ENCODE data around the gene MAPK11.

MAPK11 gene

DNA sequence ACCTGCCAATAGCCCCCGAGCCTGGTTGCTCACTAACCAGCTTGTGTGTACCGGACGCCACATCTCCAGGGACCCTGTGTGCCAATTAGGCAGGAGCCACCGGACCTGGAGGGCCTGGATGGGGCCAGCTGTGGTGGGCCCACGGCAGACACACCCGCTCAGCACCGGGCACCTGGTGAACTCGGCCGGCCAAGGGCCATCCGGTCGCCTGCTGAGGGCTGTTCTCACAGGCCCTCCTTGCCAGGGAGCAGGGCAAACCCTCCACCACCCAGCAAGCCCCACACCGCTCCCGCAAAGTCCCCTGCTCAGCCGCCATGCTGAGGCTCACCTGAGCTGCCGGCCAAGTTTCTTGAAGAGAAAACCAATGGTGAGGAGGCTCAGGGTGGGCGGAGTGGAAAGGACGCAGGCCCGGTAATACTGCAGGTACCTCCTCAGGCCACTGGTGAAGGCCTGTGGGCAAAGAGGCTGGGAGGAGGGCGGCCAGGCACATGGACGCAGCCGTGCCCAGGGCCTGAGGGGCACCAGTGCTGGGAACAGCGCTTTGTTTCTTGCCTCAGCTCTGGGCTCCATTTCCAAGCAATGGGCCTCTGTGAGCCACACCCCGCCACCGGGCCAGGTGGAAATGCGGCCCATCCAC is 42.5 kb downstream of the MAPK11 start:
- TF ChIP-seq TOX (CRISPR knock-in tag; IDR thresholded peaks at IDR 0.05; ENCODE audit: borderline replicate concordance), result no peak
- TF ChIP-seq ZNF565 (CRISPR knock-in tag; conservative IDR thresholded peaks at IDR 0.05; ENCODE audit: low read depth), result no peak
- no peak for TF ChIP-seq OSR1 (CRISPR knock-in tag; IDR thresholded peaks at IDR 0.05)
- no peak for TF ChIP-seq GLIS3 (CRISPR knock-in tag; IDR thresholded peaks at IDR 0.05)
- no peak for TF ChIP-seq TCF4 (CRISPR knock-in tag; IDR thresholded peaks at IDR 0.05; ENCODE audit: borderline replicate concordance)
- TF ChIP-seq ZFP3 (CRISPR knock-in tag; IDR thresholded peaks at IDR 0.05), result no peak
- TF ChIP-seq PPARA (CRISPR knock-in tag; IDR thresholded peaks at IDR 0.05; ENCODE audit: borderline replicate concordance), result no peak
- TF ChIP-seq BACH2 (CRISPR knock-in tag; IDR thresholded peaks at IDR 0.05; ENCODE audit: borderline replicate concordance), result no peak
- TF ChIP-seq CSDC2 (CRISPR knock-in tag; IDR thresholded peaks at IDR 0.05), result no peak
- no peak for TF ChIP-seq ARNTL (CRISPR knock-in tag; IDR thresholded peaks at IDR 0.05; ENCODE audit: borderline replicate concordance, low read depth)
- TF ChIP-seq, protein P1, sequence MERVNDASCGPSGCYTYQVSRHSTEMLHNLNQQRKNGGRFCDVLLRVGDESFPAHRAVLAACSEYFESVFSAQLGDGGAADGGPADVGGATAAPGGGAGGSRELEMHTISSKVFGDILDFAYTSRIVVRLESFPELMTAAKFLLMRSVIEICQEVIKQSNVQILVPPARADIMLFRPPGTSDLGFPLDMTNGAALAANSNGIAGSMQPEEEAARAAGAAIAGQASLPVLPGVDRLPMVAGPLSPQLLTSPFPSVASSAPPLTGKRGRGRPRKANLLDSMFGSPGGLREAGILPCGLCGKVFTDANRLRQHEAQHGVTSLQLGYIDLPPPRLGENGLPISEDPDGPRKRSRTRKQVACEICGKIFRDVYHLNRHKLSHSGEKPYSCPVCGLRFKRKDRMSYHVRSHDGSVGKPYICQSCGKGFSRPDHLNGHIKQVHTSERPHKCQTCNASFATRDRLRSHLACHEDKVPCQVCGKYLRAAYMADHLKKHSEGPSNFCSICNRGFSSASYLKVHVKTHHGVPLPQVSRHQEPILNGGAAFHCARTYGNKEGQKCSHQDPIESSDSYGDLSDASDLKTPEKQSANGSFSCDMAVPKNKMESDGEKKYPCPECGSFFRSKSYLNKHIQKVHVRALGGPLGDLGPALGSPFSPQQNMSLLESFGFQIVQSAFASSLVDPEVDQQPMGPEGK (CRISPR knock-in tag; IDR thresholded peaks at IDR 0.05; ENCODE audit: borderline replicate concordance), result no peak
- TF ChIP-seq, protein P2, sequence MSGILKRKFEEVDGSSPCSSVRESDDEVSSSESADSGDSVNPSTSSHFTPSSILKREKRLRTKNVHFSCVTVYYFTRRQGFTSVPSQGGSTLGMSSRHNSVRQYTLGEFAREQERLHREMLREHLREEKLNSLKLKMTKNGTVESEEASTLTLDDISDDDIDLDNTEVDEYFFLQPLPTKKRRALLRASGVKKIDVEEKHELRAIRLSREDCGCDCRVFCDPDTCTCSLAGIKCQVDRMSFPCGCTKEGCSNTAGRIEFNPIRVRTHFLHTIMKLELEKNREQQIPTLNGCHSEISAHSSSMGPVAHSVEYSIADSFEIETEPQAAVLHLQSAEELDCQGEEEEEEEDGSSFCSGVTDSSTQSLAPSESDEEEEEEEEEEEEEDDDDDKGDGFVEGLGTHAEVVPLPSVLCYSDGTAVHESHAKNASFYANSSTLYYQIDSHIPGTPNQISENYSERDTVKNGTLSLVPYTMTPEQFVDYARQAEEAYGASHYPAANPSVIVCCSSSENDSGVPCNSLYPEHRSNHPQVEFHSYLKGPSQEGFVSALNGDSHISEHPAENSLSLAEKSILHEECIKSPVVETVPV (CRISPR knock-in tag; IDR thresholded peaks at IDR 0.05), result no peak
- no peak for TF ChIP-seq RARB (CRISPR knock-in tag; IDR thresholded peaks at IDR 0.05)
- no peak for TF ChIP-seq ZNF8 (CRISPR knock-in tag; IDR thresholded peaks at IDR 0.05)
- TF ChIP-seq, protein P3, sequence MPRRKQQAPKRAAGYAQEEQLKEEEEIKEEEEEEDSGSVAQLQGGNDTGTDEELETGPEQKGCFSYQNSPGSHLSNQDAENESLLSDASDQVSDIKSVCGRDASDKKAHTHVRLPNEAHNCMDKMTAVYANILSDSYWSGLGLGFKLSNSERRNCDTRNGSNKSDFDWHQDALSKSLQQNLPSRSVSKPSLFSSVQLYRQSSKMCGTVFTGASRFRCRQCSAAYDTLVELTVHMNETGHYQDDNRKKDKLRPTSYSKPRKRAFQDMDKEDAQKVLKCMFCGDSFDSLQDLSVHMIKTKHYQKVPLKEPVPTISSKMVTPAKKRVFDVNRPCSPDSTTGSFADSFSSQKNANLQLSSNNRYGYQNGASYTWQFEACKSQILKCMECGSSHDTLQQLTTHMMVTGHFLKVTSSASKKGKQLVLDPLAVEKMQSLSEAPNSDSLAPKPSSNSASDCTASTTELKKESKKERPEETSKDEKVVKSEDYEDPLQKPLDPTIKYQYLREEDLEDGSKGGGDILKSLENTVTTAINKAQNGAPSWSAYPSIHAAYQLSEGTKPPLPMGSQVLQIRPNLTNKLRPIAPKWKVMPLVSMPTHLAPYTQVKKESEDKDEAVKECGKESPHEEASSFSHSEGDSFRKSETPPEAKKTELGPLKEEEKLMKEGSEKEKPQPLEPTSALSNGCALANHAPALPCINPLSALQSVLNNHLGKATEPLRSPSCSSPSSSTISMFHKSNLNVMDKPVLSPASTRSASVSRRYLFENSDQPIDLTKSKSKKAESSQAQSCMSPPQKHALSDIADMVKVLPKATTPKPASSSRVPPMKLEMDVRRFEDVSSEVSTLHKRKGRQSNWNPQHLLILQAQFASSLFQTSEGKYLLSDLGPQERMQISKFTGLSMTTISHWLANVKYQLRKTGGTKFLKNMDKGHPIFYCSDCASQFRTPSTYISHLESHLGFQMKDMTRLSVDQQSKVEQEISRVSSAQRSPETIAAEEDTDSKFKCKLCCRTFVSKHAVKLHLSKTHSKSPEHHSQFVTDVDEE (CRISPR knock-in tag; IDR thresholded peaks at IDR 0.05), result no peak
- no peak for TF ChIP-seq ZFP30 (CRISPR knock-in tag; IDR thresholded peaks at IDR 0.05)
- no peak for TF ChIP-seq ISL1 (CRISPR knock-in tag; IDR thresholded peaks at IDR 0.05)
- no peak for ATAC-seq

DNA sequence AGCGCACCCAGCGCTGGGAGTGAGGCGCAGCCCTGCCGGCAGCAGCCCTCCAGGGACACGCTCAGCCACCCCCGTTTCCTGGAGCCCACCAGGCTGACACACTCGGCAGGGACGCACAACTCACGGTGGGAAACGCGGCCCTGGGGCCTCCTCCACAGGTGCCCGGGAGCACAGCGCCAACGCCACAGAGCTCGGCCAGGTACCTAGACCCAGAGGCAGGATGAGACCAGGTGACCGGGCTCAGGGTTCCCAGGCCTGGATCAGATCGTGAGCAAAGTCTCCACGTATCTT is 43.4 kb downstream of the MAPK11 start:
- TF ChIP-seq, protein P1 (CRISPR knock-in tag; IDR thresholded peaks at IDR 0.05; ENCODE audit: borderline replicate concordance), result no peak
- no peak for TF ChIP-seq ESRRG (CRISPR knock-in tag; IDR thresholded peaks at IDR 0.05)
- TF ChIP-seq GLIS3 (CRISPR knock-in tag; IDR thresholded peaks at IDR 0.05), result no peak
- no peak for TF ChIP-seq RARB (CRISPR knock-in tag; IDR thresholded peaks at IDR 0.05)
- no peak for TF ChIP-seq ZNF8 (CRISPR knock-in tag; IDR thresholded peaks at IDR 0.05)
- TF ChIP-seq ZFP30 (CRISPR knock-in tag; IDR thresholded peaks at IDR 0.05), result no peak
- TF ChIP-seq ARNTL (CRISPR knock-in tag; IDR thresholded peaks at IDR 0.05; ENCODE audit: borderline replicate concordance, low read depth), result no peak
- TF ChIP-seq CSDC2 (CRISPR knock-in tag; IDR thresholded peaks at IDR 0.05), result no peak
- no peak for TF ChIP-seq OSR1 (CRISPR knock-in tag; IDR thresholded peaks at IDR 0.05)
- TF ChIP-seq ZC3H10 (CRISPR knock-in tag; IDR thresholded peaks at IDR 0.05), result no peak
- TF ChIP-seq SNAI2 (CRISPR knock-in tag; IDR thresholded peaks at IDR 0.05), result no peak
- TF ChIP-seq TCF4 (CRISPR knock-in tag; IDR thresholded peaks at IDR 0.05; ENCODE audit: borderline replicate concordance), result no peak
- TF ChIP-seq TOX (CRISPR knock-in tag; IDR thresholded peaks at IDR 0.05; ENCODE audit: borderline replicate concordance), result no peak
- TF ChIP-seq BACH2 (CRISPR knock-in tag; IDR thresholded peaks at IDR 0.05; ENCODE audit: borderline replicate concordance), result no peak
- TF ChIP-seq, protein P2 (CRISPR knock-in tag; IDR thresholded peaks at IDR 0.05), result no peak
- no peak for TF ChIP-seq ZNF565 (CRISPR knock-in tag; conservative IDR thresholded peaks at IDR 0.05; ENCODE audit: low read depth)
- no peak for TF ChIP-seq ZFP3 (CRISPR knock-in tag; IDR thresholded peaks at IDR 0.05)
- TF ChIP-seq, protein P4, sequence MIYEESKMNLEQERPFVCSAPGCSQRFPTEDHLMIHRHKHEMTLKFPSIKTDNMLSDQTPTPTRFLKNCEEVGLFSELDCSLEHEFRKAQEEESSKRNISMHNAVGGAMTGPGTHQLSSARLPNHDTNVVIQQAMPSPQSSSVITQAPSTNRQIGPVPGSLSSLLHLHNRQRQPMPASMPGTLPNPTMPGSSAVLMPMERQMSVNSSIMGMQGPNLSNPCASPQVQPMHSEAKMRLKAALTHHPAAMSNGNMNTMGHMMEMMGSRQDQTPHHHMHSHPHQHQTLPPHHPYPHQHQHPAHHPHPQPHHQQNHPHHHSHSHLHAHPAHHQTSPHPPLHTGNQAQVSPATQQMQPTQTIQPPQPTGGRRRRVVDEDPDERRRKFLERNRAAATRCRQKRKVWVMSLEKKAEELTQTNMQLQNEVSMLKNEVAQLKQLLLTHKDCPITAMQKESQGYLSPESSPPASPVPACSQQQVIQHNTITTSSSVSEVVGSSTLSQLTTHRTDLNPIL (CRISPR knock-in tag; IDR thresholded peaks at IDR 0.05; ENCODE audit: low read depth), result no peak
- TF ChIP-seq, protein P3 (CRISPR knock-in tag; IDR thresholded peaks at IDR 0.05), result no peak
- no peak for ATAC-seq

Data from SK-N-SH treated with all-trans-retinoic acid at 6 μM for 48 hours (cell line).